Adrenal gland (tissue), 5 donors: ENCODE results near the gene CAND2.
A peak's percentile ranks its signal among the peaks of the same experiment; 100 is the strongest.

Experiments used
- CTCF ChIP-seq, 6 experiments: fragments of 450-650 bp in 4 of 6; fragments of 200-600 bp in 2 of 6; sonication (generic) in 1 of 6; IDR thresholded peaks; 1 replicate in 5 of 6; 2 replicates in 1 of 6; pipeline versions ENCODE4 v1.5.1 to v1.8.0; 2016 to 2021; ENCODE audit warnings: antibody characterized with exemption in 6 of 6, mild to moderate bottlenecking in 2 of 6, moderate library complexity in 1 of 6
- POLR2A ChIP-seq, 2 donors: fragments of 450-650 bp; IDR thresholded peaks; one replicate each; pipeline ENCODE4 v1.6.1; 2017; ENCODE audit warnings: antibody characterized with exemption in 2 of 2, mild to moderate bottlenecking in 2 of 2, moderate library complexity in 1 of 2
- donor health status: DM: no; HTN: no; CAD: no.

GRCh38 chr3:12830785-12831156 is 34.3 kb downstream of the CAND2 start:
- TF ChIP-seq CTCF (IDR thresholded peaks at IDR 0.05) (peak in 2 of 6 experiments; percentile 9 to 12), POLR2A (IDR thresholded peaks at IDR 0.05) (no peak)
